HL-60/S4 (cell line): ENCODE data around the gene NCEH1.

ENCODE experiments used
- in situ Hi-C: fragments of 300-500 bp; cut with MboI; formaldehyde crosslinking; loops from 2 replicates; pipeline ENCODE4 v1.14.3; 2022; ENCODE audit warnings: low sequenced_read_pairs

Gene NCEH1

GRCh38 chr3:172647080-172647479 is 63.8 kb downstream of the NCEH1 start:
- in situ Hi-C loops: no loop called here

GRCh38 chr3:172646439-172647015 is 64.3 kb downstream of the NCEH1 start:
- in situ Hi-C loops: no loop called here

GRCh38 chr3:172644258-172644657 is 66.6 kb downstream of the NCEH1 start:
- in situ Hi-C loops: no loop called here

GRCh38 chr3:172643506-172644179 is 67.2 kb downstream of the NCEH1 start:
- in situ Hi-C loops: no loop called here

- in situ Hi-C loops: no loop called here
Observed at GRCh38 chr3:172641291-172641690, 69.6 kb downstream of the NCEH1 start.

GRCh38 chr3:172640751-172641150 is 70.1 kb downstream of the NCEH1 start:
- in situ Hi-C loops: no loop called here

- in situ Hi-C loops: no loop called here
Observed at GRCh38 chr3:172635588-172635987, 75.3 kb downstream of the NCEH1 start.

GRCh38 chr3:172634948-172635347 is 75.9 kb downstream of the NCEH1 start:
- in situ Hi-C loops: no loop called here

GRCh38 chr3:172630316-172630715 is 80.6 kb downstream of the NCEH1 start:
- in situ Hi-C loops: no loop called here

GRCh38 chr3:172629470-172629869 is 81.4 kb downstream of the NCEH1 start:
- in situ Hi-C loops: no loop called here

GRCh38 chr3:172627057-172627809 is 83.6 kb downstream of the NCEH1 start:
- in situ Hi-C loops: no loop called here

GRCh38 chr3:172626021-172626640 is 84.7 kb downstream of the NCEH1 start:
- in situ Hi-C loops: no loop called here

GRCh38 chr3:172625404-172625803 is 85.5 kb downstream of the NCEH1 start:
- in situ Hi-C loops: no loop called here

GRCh38 chr3:172624999-172625398 is 85.9 kb downstream of the NCEH1 start:
- in situ Hi-C loops: no loop called here

- in situ Hi-C loops: no loop called here
Observed at GRCh38 chr3:172622916-172623700, 87.8 kb downstream of the NCEH1 start.

GRCh38 chr3:172622156-172622555 is 88.7 kb downstream of the NCEH1 start:
- in situ Hi-C loops: no loop called here

- in situ Hi-C loops: no loop called here
Observed at GRCh38 chr3:172617976-172618375, 92.9 kb downstream of the NCEH1 start.

- in situ Hi-C loops: no loop called here
Observed at GRCh38 chr3:172617013-172617706, 93.7 kb downstream of the NCEH1 start.

GRCh38 chr3:172616031-172616461 is 94.8 kb downstream of the NCEH1 start:
- in situ Hi-C loops: no loop called here

GRCh38 chr3:172615296-172615695 is 95.6 kb downstream of the NCEH1 start:
- in situ Hi-C loops: no loop called here
